TTC549 (cell line): ENCODE measurements around the gene ZNF197.
"Not testable (repeated sequence)": the region's sequence is repeated elsewhere in the genome, so short reads cannot be mapped to it uniquely, and the experiment has no call there.

Source experiments
- FAIRE-seq: peaks from 2 replicates; lab custom pipeline; 2012; peaks lifted over from hg19 to GRCh38; lab: Jason Lieb, UNC

The ZNF197 gene

DNA sequence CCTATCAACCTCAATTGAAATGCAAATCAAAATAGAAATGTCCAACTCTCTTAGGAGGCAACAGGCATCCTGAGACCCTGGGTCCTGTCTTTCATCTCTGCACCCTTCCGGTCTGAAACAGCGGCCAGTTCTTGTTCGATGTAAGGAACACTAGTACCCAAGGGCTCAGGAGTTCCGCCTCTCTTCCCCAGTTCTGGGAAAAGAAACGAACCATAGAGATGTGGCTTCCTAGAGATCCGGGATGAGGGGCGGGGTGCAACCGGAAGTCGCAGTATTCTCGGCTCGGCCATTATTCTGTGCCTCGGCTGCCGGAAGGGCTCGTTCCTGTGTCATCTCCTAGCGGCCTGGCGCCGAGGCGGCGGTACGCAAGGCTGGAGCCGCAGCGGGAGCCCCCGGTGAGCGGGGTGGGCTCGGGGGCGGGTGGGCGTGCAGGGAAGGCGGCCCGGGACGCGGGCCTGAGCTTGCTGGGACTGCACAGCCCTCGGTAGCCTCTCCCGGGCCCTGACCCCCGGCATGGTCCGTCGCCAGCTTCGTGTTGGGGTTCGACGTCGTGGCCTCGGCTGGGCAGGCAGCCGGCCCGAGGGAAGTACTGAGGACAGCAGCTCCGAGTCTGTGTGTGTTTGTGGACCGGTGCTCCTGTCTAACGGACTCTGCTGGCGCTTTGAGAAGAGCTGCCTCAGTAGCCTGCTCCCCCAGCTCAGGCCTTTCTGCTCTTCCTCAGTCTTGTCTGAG, at the start of gene ZNF197:
ZNF197 (plus strand) TSS at position 288 of the 732 bp plus-strand sequence. CDS start 4,119 bp downstream, outside the sequence.
- peak; percentile 56 for FAIRE-seq

DNA sequence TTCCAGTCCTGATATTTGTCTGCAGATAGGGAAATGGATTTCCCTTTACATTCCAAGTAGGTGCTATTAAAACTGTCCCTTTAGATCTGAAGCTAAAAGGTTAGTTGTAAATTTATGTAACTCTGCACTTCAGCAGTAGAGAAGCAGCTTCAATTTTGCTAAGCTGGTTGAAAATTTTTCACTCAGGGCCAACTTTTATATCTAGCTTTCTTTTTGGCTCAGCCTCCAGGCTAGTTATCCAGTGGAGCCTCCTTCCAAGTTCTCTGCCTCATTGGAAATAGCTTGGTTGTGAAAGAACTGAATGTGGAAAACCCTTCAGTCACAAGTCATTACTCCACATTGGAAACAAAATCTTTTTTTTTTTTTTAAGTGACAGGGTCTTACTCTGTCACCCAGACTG, 48.2 kb upstream of the ZNF197 start:
- FAIRE-seq, result no peak

DNA sequence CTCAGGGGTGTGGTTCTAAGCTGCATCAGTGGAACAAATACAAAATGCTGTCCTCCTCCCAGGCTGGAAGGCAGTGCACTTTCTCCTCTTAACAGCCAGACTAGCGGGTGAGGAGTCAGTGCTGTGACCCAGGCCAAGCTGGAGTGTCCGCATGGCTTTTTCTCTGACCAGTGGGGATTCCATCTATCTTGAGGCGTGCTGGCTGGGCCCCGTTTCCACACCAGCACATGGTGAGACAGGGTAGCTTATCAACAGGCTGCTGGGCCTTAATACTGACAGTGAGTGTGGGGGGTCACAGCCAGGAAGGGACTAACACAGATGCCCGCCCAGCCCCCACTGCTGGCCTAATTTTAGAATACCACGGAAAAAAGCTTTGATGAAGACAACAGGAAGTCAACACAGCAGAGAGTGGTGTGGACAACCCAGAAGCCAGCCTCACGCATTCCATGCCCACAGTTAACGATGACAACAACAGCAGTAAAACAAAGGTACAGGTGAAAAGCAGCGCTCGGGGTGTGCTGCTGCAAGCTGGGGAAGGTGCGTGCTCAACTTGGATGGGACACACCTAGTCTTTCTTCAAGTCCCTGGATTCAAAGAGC, 47.4 kb upstream of the ZNF197 start:
- not testable (repeated sequence) for FAIRE-seq

DNA sequence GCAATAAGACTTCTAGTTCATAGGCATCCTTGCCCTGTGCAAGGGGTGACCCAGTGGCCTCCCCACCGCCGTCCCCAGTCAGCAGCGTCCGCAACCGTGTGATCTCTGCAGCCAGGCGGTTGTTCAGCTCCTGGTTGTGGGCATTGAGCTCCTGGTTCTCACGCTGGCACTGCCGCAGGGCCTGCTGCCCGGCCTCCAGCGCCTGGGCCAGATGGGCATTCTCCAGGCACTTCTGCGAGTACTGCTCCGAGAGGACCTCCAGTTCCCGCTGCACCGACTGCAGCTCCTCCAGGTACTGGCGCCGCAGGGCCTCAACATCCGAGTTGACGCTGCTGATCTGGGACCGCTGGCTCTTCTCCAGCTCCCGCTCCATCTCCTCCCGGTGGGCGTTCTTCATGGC, 46.5 kb upstream of the ZNF197 start:
- not testable (repeated sequence) for FAIRE-seq

DNA sequence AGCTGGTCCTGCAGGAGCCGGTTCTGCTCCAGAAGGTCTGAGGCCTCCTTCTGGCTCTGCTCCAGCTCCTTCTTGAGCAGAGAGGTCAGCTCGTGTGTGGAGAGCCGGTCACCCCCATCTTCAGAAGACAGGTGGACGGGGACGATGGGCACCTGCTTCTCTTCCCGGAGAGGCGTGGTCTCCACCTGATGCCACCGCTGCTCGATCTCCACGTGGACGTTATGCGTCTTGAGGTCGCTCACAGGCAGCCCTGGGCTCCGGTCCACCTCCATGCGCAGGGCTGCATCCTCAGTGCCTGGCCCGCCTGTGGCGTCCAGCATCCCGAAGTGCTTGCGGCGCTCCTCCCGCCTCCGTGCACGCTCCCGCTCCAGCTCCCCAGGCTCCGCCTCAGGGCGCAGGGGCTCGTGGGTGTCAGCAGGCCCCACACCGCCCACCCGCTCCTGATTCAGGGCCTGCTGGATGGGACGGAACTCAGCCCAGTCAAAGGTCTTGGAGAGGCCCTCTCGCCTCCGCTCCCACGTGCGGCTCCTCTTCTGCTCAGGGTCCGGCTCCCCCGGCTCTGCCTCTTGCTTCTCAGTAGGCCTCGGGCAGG, 45.8 kb upstream of the ZNF197 start:
- not testable (repeated sequence) for FAIRE-seq

DNA sequence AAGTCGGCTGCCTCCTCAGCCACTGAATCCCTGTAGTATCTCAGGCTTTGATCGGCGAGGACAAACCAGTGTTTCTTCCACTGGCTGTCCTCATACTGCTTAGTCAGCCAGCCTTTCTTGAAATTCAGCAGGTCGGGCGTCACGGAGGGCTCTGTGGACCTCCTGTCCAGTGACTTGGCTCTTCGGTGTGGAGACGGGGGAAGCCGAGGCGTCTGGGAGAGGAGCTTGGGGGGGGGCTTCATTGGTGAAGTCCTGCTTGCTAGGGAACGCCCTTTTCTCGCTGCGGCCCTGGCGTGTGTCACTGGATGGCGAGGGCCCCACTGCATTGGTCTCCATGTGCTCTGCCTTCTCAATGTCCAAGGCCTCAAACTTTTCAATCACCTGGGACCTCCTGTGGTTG, 45.1 kb upstream of the ZNF197 start:
- FAIRE-seq, result not testable (repeated sequence)

DNA sequence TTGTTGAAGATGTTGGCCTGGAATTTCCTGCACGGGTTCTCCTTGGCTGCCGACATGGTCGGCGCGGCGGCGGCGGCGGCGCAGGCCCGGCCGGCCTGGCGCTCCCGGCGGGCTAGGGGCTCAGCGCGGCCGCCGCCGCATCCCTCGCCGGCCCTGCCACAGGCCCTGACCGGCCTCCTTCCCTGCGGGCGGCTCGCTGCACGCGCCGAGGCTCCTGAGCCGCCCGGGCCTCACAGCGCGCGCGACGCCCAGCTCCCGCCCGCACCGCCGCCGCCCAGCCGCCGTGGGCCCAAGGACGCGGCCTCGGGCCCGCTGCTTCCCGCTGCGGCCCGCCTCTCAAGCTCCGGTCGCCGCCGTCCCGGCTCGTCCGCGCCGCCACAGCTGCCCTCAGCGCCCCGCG, 43.9 kb upstream of the ZNF197 start:
- not testable (repeated sequence) for FAIRE-seq

DNA sequence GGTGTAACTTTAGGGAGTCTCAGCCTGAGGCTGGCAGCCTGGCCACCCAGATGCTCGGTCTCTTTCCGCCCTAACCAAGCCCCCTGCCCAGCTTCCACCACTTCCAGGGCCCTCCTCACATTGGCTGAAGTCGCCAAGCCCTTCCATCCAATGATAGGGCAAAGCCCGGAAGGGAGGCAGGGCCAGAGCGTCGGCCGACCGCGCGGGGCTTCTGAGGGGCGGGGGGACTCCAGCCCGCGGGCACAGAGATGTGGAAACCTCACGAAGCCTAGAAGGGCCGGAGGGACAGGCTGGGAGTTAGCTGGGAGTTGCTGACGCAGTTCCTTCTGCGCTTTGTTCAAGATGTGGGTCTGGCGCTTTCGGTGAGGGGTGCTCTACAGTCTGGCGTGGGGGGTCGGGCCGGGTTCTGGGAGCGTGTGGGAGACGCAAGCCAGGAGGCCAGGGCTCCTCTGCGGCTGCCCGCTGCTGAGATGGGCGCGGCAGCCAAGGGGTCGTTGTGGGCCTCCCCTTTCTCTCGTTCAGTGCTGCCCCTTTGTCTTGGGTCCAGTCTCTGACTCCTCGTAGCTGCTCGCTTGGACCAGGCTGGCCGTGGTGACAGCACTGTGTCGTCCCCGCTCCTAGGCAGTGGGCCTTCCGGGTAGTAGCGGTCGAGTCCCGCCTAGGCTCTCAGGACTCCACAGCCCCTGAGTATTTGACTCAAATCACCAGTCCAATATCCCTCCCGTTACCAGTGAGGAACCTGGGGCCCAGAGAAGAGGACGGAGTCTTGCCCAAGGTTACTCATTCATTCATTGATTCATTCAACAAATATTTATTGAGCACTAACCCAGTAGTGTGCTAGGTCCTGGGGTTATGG, 40.0 kb upstream of the ZNF197 start, which contains the start of gene ZNF660:
ZNF660 (plus strand) TSS at position 319 of the 856 bp plus-strand sequence. CDS start 9,230 bp downstream, outside the sequence.
- no peak for FAIRE-seq

DNA sequence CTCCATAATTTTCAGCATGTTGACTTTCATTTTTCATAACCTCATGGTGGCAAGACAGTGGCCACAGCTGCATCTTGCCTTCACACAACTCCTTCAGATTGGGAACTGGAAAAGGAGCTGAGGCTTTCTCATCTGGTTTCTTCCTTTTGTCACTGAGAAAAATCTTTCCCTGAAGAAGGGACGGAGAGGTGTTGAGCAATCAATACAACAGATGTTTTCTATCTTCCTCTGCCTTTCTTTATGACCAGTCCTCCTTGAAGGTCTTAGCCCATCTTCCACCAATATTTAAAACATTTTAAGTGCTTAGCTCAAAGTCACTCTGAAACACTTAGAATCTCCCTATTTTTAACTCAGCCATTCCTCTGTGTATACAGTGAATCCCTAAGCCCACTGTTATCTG, 28.2 kb upstream of the ZNF197 start:
- no peak for FAIRE-seq

DNA sequence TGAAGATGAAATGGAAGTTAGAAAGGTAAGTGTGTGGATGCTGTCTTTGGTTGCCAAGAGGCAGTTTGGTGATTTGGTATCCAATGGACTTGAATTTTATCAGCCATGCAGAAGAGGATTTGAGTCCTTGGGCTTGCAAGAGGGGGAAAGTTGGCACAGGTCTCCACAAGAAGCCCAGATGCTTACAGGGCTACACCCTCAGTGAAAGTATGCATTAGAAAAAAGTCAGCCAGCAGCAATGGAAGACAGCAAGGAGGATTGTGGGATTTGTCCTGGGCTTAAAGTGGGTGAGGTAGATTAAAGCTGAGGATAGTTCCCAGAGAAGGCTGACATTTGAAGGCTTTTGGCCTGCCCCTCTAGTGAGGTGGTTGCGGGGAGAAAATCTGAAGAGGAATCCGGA, 23.1 kb upstream of the ZNF197 start:
- no peak for FAIRE-seq

DNA sequence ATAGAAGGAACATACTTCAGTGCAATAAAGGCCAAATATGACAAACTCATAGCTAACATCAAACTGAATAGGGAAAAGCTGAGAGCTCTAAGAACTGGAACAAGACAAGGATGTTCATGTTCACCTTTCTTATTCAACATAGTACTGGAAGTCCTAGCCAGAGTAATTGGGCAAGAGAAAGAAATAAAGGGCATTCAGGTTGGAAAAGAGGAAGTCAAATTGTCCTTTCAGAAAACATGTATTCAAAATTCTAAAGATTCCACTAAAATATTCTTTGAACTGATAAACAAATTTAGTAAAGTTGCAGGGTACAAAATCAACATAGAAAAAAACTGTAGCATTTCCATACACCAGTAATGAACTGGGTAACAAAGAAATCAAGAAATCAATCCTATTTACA, 12.2 kb upstream of the ZNF197 start:
- FAIRE-seq, result no peak

DNA sequence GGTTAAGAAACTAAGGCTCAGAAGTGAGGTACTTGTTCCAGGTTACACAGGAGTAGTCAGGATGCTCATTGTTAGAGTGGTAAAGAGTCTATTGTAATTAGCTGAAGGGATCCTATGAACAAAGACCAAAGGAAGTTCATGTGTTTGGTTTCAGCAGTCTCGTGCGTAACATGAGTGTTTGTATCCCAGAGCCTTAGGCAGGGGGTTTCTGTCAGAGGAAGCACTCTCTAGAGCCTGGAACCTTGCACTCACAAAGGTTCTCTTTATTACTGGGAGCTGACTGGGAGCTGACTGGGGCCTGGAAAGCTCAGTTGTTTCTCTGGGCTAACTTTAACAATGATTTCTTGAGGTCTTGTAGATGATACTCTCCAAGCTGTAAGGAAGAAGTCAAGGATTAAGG, 3.9 kb downstream of the ZNF197 start:
- no peak for FAIRE-seq

DNA sequence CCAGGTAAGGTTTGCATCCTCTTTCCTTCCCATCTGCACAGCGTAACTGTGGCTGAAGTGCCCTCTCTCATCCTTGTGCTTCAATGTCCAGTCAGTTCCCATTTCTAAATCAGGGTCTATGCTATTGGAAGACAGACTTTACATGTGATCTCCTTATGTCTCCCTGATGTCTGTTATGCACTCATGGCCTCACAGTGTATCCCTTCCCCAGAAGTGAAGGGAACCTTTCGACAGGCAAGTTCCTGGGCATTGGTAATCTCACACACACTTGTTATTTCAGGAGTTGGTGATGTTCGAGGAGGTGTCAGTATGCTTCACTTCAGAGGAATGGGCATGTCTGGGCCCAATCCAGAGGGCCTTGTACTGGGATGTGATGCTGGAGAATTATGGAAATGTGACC, 7.4 kb downstream of the ZNF197 start:
- no peak for FAIRE-seq

DNA sequence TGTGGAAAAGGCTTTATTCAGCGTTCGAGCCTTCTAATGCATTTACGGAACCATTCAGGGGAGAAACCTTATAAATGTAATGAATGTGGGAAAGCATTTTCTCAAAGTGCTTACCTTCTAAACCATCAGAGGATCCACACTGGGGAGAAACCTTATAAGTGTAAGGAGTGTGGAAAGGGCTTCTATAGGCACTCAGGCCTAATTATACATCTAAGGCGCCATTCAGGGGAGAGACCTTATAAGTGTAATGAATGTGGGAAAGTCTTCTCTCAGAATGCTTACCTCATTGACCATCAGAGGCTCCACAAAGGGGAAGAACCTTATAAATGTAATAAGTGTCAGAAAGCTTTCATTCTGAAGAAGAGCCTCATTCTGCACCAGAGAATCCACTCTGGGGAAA, 17.5 kb downstream of the ZNF197 start:
- no peak for FAIRE-seq

DNA sequence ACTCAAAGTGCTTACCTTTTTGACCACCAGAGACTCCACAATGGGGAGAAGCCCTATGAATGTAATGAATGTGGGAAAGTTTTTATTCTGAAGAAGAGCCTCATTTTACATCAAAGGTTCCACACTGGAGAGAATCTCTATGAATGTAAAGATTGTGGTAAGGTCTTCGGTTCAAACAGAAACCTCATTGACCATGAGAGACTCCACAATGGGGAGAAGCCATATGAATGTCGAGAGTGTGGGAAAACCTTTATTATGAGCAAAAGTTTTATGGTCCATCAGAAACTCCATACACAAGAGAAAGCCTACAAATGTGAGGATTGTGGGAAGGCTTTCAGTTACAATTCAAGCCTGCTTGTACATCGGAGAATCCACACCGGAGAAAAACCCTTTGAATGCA, 18.2 kb downstream of the ZNF197 start:
- no peak for FAIRE-seq

DNA sequence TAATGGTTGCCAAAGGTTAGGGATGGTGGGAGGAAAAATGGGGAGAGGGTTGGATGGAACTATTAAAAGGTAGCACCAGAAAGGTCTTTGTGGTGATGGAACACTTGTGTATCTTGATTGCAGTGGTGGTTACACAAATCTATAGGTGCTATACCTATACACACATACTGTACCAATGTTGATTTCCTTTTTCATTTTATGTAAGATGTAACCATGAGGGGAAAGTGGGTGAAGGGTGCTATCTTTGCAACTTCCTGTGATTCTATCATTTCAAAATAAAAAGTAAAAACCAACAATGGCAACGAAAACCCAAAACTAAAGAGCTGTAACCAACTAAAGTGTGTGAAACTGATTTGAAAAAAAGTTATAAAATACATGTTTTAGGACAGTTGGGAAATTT, 22.9 kb downstream of the ZNF197 start:
- FAIRE-seq, result no peak

DNA sequence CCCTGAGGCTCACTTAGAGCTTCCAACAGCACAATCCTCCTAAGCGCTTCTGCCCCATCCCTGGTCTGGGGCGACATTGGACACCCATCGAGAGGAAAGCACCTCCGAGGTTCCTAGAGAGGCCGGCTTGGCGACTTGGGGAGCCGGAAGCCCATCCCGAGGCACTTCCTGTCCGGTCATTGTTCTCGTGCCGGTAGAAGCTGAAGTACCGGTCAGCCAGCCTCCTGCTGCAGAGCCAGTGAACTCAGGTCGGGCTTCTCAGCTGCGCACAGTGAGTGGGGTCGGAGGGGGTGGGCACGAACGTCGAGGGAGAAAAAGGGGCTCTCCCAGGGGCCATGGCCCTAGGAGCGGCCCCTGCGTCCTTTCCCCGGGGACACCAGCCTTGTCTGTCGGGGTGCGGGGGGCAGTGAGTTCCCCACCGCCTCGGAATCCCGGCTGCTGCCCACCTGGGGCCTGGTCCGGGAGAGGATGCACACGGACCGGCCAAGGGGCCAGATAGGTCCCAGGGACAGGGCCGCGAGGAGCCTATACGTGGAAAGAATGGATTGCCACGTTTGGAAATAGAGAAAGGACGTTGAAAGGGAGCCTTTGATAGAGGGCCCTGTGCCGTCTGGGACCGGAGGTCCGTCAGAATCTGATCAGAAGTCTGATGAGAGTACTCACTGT, 23.9 kb downstream of the ZNF197 start, which contains the start of gene ZNF35:
ZNF35 (plus strand) TSS at position 169 of the 666 bp plus-strand sequence. CDS start 2,336 bp downstream, outside the sequence.
- FAIRE-seq, result peak; percentile 37

DNA sequence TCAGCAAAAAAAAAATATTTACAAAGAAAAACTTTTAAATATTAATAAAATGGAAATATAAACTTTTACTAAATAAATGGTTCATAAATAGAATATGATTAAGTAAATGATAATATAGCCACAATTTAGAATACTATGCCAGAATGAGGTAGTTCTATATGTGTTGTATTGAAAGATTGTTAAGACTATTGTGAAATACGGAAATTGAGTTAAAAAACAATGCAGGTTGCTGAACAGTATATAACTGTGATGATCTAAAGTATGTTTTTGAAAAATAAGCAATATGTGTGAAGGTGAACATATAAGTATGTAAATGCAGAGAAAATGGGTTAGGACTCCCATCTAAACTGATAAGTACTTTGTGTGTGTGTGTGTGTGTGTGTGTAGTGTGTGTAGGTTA, 24.9 kb downstream of the ZNF197 start:
- FAIRE-seq, result peak; percentile 3

DNA sequence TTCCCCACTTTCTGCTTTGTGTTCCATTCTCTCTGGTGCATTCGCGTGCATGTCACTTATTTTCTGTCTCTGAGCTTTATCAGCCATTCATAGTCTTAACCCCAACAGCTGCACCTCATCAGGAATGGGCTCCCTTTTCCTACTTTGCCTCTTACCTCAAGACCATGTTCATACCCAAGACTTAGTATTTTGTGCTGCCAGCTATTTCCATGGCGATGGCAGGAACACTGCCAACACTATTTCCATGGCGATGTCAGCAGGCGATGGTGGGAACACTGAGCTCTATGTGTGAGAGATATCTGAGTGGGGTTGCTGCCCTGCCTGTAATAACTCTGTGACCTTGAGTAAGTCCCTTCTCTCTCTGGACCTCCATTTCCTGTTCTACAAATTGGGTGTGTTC, 29.2 kb downstream of the ZNF197 start:
- no peak for FAIRE-seq

DNA sequence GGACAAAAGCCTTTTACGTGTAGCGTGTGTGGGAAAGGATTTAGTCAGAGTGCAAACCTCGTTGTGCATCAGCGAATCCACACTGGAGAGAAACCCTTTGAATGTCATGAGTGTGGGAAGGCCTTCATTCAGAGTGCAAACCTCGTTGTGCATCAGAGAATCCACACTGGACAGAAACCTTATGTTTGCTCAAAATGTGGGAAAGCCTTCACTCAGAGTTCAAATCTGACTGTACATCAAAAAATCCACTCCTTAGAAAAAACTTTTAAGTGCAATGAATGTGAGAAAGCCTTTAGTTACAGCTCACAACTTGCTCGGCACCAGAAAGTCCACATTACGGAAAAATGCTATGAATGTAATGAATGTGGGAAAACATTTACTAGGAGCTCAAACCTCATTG, 34.2 kb downstream of the ZNF197 start:
- no peak for FAIRE-seq

DNA sequence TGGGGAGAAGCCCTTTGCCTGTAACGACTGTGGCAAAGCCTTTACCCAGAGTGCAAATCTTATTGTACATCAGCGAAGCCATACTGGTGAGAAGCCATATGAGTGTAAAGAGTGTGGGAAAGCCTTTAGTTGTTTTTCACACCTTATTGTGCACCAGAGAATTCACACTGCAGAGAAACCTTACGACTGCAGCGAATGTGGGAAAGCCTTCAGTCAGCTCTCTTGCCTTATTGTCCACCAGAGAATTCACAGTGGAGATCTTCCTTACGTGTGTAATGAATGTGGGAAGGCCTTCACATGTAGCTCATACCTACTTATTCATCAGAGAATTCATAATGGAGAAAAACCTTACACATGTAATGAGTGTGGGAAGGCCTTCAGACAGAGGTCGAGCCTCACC, 34.6 kb downstream of the ZNF197 start:
- no peak for FAIRE-seq

DNA sequence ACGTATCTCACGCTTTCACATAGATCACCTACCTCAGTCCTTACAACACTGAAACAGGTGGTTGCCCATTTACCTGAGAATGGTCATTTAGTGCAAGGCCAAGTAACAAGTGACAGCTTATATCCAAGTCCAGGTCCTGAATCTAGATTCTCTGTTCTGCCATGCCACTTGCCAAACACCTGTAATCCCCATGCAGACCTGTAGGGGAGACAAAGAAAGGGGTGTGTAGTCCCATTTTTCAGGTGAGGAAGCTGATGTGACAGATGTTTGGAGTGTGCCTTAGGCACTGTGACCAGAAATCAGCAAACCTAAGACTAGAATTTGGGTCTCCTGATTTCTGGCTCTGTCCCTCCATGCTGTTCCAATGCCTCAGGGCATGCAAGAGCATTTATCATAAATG, 36.4 kb downstream of the ZNF197 start:
- FAIRE-seq, result no peak
